PC-9 (cell line): ENCODE data around the gene PRR5. TPM values are rescaled to one million over a fixed set of nuclear protein-coding genes. Genes with fewer than 3 reads are reported as not detected.

Experiments used
- BruUV-seq: library from RNA; stranded (reverse); fragments of 400-500 nt; replicated peaks from 2 replicates; lab custom pipeline; 2021; lab: Mats Ljungman, UMichigan
- CTCF ChIA-PET: fragments of 300-600 bp; sonication (Branson Sonifier 250); formaldehyde crosslinking; loops from one replicate; lab custom pipeline; 2022; ENCODE audit warnings: antibody characterized with exemption; lab: Charles Lee
- POLR2A ChIA-PET: fragments of 300-600 bp; sonication (Branson Sonifier 250); formaldehyde crosslinking; loops from one replicate; lab custom pipeline; 2022; ENCODE audit warnings: antibody characterized with exemption; ENCODE audit not compliant: unreplicated experiment; lab: Charles Lee
- DNase-seq, 2 experiments: peaks; one replicate each; pipeline versions ENCODE4 v3.0.0 to v3.0.0-alpha.2; 2015 to 2022; ENCODE audit warnings: mixed read lengths in 1 of 2
- H2AFZ ChIP-seq: fragments of 200-600 bp; sonication (generic); 2 replicates; pipeline ENCODE4 v1.8.1; 2017; ENCODE audit warnings: antibody characterized with exemption
- H3F3A ChIP-seq: fragments of 200-600 bp; sonication (generic); 2 replicates; pipeline ENCODE4 v1.8.1; 2017; ENCODE audit warnings: antibody characterized with exemption, mild to moderate bottlenecking, low read depth; ENCODE audit not compliant: insufficient read depth
- H3K27ac ChIP-seq: fragments of 200-600 bp; sonication (generic); 2 replicates; pipeline ENCODE4 v1.6.1; 2016; ENCODE audit warnings: mixed run types
- H3K27me3 ChIP-seq: fragments of 200-600 bp; sonication (generic); 2 replicates; pipeline ENCODE4 v1.6.1; 2016; ENCODE audit warnings: low read depth, mixed run types; ENCODE audit not compliant: insufficient read depth
- H3K36me3 ChIP-seq: fragments of 200-600 bp; sonication (generic); 2 replicates; pipeline ENCODE4 v1.6.1; 2016; ENCODE audit warnings: low read depth, mixed run types
- H3K4me1 ChIP-seq: fragments of 200-600 bp; sonication (generic); replicated peaks from 2 replicates; pipeline ENCODE4 v1.6.1; 2016; ENCODE audit warnings: mixed run types; ENCODE audit not compliant: insufficient read depth
- H3K4me2 ChIP-seq: fragments of 200-600 bp; sonication (generic); 2 replicates; pipeline ENCODE4 v1.6.1; 2017; ENCODE audit warnings: mixed run types
- H3K4me3 ChIP-seq: fragments of 200-600 bp; sonication (generic); 2 replicates; pipeline ENCODE4 v1.6.1; 2016; ENCODE audit warnings: mixed run types
- H3K79me2 ChIP-seq: fragments of 200-600 bp; sonication (generic); 2 replicates; pipeline ENCODE4 v1.6.1; 2017; ENCODE audit warnings: low read depth, mixed run types
- H3K9me2 ChIP-seq: fragments of 200-600 bp; sonication (generic); 2 replicates; pipeline ENCODE4 v1.8.1; 2017; ENCODE audit warnings: mild to moderate bottlenecking; ENCODE audit not compliant: insufficient read depth
- H3K9me3 ChIP-seq: fragments of 200-600 bp; sonication (generic); 2 replicates; pipeline ENCODE4 v1.8.1; 2016; ENCODE audit warnings: low read depth; ENCODE audit not compliant: insufficient read depth
- H4K20me1 ChIP-seq: fragments of 200-600 bp; sonication (generic); 2 replicates; pipeline ENCODE4 v1.8.1; 2017; ENCODE audit not compliant: insufficient read depth
- EZH2 ChIP-seq: fragments of 200-600 bp; sonication (generic); IDR thresholded peaks from 2 replicates; pipeline ENCODE4 v1.8.0; 2017; ENCODE audit warnings: antibody characterized with exemption, low read depth
- intact Hi-C: fragments of 100-400 bp; cut with micrococcal nuclease; formaldehyde crosslinking; loops from one replicate; pipeline ENCODE4 v1.10.0; 2022; ENCODE audit not compliant: unreplicated experiment
- total RNA-seq: library from RNA; stranded (reverse); gene quantifications from 2 replicates; pipeline ENCODE4 v1.2.3, GENCODE V29; 2021
- TF ChIP-seq, protein P1 (sequence below): fragments of 200-600 bp; sonication (generic); conservative IDR thresholded peaks from 2 replicates; pipeline ENCODE4 v1.6.1; 2017; ENCODE audit warnings: mixed run types, antibody characterized with exemption, mild to moderate bottlenecking, moderate library complexity

PRR5 gene
- total RNA-seq, 1 experiment from 2014 or later: 22.1 TPM

DNA sequence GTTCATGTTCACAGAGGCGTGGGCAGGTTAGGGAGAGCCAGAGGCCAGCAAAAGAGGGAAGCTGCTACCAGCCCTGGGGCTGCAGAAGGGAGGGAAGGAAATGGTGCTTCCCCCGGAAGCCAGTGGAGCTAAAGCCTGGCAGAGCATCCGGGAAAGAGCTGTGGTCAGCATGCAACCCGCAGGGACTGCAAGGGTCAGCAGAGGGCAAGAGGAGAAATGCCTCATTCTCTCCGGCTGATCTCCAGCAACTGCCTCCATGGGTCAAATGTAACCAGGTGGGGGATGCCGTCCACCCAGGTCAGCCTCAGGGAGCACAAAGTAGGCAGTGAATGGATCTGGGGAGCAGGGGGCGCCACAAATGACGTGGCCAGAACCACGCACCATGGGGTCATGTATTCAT, 36.9 kb upstream of the PRR5 start:
- H3K9me2 ChIP-seq: no peaks in the 10 kb centered on the region
- TF ChIP-seq, protein P1, sequence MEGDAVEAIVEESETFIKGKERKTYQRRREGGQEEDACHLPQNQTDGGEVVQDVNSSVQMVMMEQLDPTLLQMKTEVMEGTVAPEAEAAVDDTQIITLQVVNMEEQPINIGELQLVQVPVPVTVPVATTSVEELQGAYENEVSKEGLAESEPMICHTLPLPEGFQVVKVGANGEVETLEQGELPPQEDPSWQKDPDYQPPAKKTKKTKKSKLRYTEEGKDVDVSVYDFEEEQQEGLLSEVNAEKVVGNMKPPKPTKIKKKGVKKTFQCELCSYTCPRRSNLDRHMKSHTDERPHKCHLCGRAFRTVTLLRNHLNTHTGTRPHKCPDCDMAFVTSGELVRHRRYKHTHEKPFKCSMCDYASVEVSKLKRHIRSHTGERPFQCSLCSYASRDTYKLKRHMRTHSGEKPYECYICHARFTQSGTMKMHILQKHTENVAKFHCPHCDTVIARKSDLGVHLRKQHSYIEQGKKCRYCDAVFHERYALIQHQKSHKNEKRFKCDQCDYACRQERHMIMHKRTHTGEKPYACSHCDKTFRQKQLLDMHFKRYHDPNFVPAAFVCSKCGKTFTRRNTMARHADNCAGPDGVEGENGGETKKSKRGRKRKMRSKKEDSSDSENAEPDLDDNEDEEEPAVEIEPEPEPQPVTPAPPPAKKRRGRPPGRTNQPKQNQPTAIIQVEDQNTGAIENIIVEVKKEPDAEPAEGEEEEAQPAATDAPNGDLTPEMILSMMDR: no peak
- TF ChIP-seq EZH2: no peak
- H3K27ac ChIP-seq: no peak overlapping the region
- no peak overlapping the region for H3K4me3 ChIP-seq
- H3K36me3 ChIP-seq: no peaks in the 10 kb centered on the region
- ChIA-PET POLR2A (no interaction called here), CTCF (no interaction called here)
- H4K20me1 ChIP-seq: no peaks in the 10 kb centered on the region; the same call in 1 of the 2 replicates
- H3K4me2 ChIP-seq: no peak overlapping the region
- intact Hi-C loops: no loop called here
- H3F3A ChIP-seq: peaks cover 5% of the 10 kb centered on the region; the same call in 1 of the 2 replicates
- H3K4me1 ChIP-seq: no peaks in the 10 kb centered on the region
- H2AFZ ChIP-seq: no peak overlapping the region
- no TSS peak for BruUV-seq
- no peaks in the 10 kb centered on the region for H3K79me2 ChIP-seq
- H3K27me3 ChIP-seq: peaks cover 70% of the 10 kb centered on the region
- DNase-seq: no peak
- no peaks in the 10 kb centered on the region for H3K9me3 ChIP-seq

DNA sequence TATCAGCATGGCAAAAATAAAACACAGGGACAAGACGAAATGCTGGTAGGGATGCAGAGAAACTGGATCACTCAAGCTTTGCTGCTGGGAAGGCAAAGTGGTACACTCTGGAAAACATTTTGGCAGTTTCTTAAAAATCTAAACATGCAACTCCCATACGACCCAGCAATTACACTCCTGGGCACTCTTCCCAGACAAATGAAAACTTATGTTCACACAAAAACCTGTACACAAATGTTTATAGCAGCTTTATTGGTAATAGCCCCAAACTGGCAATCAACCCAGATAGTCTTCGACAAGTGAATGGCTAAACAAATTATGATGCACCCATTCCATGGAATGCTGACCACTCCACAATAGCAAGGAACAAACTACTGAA, 35.8 kb upstream of the PRR5 start:
- H3K4me2 ChIP-seq: no peak overlapping the region
- no peaks in the 10 kb centered on the region for H3K79me2 ChIP-seq
- H3K27ac ChIP-seq: no peak overlapping the region
- no peaks in the 10 kb centered on the region for H3K36me3 ChIP-seq
- H3K9me2 ChIP-seq: no peaks in the 10 kb centered on the region
- intact Hi-C loops: no loop called here
- BruUV-seq: no TSS peak
- H3K9me3 ChIP-seq: no peaks in the 10 kb centered on the region
- H3K4me1 ChIP-seq: no peaks in the 10 kb centered on the region
- no peak overlapping the region for H3K4me3 ChIP-seq
- peaks cover 70% of the 10 kb centered on the region for H3K27me3 ChIP-seq
- H3F3A ChIP-seq: peaks cover 5% of the 10 kb centered on the region; the same call in 1 of the 2 replicates
- no peak overlapping the region for H2AFZ ChIP-seq
- TF ChIP-seq, protein P1: no peak
- no peak for TF ChIP-seq EZH2
- H4K20me1 ChIP-seq: no peaks in the 10 kb centered on the region; the same call in 1 of the 2 replicates
- CTCF ChIA-PET: no interaction called here
- POLR2A ChIA-PET: no interaction called here
- DNase-seq: no peak

DNA sequence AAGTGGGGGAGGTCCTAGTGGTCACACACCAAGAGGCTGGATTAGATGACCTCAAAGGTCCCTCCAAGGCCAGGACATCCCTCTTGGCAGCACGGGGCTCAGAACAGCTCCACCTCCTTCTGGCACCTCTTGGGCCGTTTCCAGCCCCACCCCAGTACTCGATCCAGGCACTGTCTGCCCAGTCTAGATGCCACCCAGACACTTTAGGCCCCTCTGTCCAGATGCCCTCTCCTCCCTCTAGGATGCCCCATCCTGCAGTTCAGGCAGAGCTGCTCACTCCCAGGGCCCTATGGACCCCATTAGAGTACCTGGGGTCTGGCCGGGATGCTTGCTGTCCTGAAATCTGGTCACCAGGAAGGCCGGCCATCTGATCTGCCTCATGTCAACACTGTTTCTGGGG, 34.7 kb upstream of the PRR5 start:
- Histone ChIP-seq H3K36me3 (no peaks in the 10 kb centered on the region), H3K27me3 (peaks cover 65% of the 10 kb centered on the region), H3K9me3 (no peaks in the 10 kb centered on the region), H3K4me1 (no peaks in the 10 kb centered on the region), H3K27ac (no peak overlapping the region), H3K9me2 (no peaks in the 10 kb centered on the region), H4K20me1 (no peaks in the 10 kb centered on the region; the same call in 1 of the 2 replicates), H2AFZ (no peak overlapping the region), H3K4me2 (no peak overlapping the region), H3K79me2 (no peaks in the 10 kb centered on the region), H3F3A (peaks cover 13% of the 10 kb centered on the region; the same call in 1 of the 2 replicates), H3K4me3 (no peak overlapping the region)
- no TSS peak for BruUV-seq
- intact Hi-C loops: no loop called here
- no peak for TF ChIP-seq EZH2
- TF ChIP-seq, protein P1: no peak
- no peak for DNase-seq
- POLR2A ChIA-PET: no interaction called here
- CTCF ChIA-PET: no interaction called here
